Activated naive CD8-positive, alpha-beta T cell treated with anti-CD3 and anti-CD28 coated beads, Interleukin-2, amount 50 U/mL, for 16 hours (primary cell): ENCODE measurements around the gene DBX2.
"Not testable (repeated sequence)": the region's sequence is repeated elsewhere in the genome, so short reads cannot be mapped to it uniquely, and the experiment has no call there.

ENCODE experiments used
- DNase-seq: peaks from one replicate; pipeline ENCODE4 v3.0.0-alpha.2; 2020; ENCODE audit warnings: low read depth, low spot score

Gene DBX2

DNA sequence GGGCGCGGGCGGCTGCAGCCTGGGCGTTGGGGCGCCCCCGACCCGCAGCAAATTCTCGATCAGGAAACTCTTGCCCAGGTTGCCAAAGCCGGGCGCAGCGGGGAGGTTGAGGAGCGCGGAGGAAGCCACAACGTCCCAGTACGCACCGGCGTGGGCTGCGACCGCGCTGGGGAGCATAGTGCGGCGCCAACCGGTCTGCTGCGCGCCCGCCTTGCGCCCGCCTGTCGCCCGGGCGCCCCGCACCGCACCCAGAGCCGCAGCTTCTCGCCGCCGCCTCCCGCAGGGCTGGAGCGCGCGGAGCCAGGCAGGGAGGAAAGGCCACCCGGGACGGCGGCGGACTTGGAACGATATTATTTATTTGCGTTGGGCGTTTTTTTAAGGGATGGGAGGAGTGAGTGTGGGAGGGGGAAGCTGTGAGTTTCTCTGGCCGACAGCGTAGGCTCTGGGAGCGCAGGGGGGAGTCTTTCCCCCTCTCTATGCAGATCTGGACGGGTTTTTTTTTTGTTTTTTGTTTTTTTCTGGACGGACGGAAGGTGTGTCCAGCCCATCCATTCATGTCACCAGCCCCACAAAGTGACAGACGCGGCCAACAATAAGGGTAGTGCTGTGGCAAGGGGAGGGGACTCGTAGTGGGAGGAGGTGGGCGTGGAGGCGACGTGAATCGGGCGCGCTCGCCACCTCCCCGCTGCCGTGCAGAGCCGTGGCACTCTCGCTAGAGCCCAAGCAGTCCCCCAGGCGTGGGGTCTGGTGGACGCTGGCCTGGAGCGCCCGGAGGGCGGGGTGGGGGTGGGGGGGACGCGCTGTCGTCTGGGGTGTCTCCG, at the start of gene DBX2:
TSS of gene DBX2 (minus strand) at position 349 of the 821 bp plus-strand sequence. CDS start at position 177, 172 bp downstream.
- DNase-seq: no peak

DNA sequence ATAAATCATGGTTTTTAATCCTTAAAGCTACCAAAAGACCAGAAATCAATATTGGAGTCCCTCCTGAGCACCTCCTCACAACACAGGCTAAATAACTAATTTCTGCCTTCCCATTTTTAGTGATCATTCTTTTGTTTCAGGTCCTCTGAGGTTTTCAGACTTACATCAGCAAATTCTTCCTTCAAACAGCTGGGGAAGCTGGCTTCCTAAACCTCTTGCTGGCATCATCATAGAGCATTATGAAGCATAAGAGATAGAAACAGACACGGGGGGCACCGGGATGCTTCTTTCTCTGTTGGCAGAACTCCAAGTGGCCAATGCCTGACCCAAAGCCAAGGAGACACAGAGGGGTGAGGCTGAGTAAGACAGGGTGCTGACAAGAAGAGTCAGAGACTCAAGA, 47.9 kb upstream of the DBX2 start:
- no peak for DNase-seq

DNA sequence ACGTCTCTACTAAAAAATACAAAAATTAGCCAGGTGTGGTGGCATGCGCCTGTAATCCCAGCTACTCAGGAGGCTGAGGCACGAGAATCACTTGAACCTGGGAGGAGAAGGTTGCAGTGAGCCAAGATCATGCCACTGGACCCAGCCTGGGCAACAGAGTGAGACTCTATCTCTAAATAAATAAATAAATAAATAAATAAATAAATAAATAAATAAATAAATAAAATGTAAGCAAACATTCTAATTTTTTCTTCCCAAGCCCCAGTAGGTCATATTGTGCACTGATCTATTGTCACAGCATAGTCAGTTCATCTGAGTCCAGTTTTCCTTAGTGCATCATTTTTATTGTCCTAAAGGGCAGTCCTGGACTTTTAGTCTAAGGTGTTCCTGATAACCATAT, 44.5 kb upstream of the DBX2 start:
- not testable (repeated sequence) for DNase-seq

DNA sequence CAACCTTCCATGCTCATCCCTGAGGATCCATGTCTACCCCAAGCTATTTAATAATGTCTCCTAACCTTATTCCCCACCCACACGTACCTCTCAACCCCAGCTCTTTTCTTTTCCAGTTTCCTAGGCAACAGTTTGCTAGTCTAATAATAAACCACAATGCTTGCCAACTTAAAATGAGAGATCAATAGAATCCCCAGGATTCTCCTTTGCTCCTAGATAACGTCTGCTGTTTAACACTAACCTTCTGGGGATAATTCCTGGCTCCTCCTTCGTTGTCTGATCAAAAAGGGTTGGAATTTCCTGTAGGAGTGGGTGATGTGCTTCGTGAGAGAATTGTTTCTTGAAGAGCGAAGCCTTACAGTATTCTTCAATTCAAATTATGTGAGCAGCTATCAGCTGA, 42.2 kb upstream of the DBX2 start:
- DNase-seq: no peak

DNA sequence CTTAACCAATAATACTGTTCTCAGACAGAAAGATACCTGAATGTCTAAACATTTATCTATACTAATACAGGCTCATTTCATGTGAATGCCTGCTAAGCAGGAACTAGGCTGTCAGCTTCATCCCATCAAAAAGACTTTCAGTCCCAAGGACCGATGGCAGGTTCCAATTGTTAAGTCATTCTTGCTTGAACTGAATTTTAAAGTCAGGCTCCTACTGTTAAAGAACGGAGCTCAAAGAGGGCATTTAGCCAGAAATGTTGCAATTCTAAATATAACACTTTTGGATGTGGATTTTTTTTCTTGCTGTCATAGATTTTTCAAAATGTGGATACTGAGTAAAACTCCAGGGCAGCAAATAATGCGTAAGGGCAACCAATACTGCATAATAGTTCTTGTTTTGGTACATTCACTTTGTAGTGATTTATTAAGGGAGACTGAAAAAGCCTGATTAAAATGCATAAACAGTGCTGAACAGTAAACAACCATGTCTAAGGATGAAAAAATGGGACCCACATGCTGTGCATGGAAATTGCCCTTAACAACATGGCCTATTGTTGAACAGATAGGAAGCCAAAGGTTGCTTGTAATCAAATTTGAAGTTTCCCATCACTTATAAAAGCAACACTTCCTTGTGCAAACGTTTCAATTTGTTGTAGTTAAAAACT, 38.6 kb upstream of the DBX2 start:
- no peak for DNase-seq

DNA sequence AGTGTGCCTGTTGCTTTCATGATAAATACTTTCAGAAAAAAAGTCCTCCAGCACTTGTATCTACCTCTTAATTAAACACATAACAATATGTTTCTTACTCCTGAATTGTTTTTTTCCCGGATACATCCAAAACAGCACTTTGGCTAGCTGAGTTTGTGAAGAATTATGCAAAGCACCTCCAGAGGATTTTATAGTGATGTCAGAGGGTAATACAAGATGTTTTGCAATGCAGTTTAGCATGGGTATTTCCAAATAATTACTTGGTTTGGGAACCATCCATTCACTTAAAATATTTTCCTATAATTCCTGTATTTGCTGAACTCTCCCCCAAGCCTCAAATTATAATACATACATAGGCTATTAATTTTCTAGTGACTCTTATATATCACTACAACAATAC, 37.7 kb upstream of the DBX2 start:
- DNase-seq: no peak

DNA sequence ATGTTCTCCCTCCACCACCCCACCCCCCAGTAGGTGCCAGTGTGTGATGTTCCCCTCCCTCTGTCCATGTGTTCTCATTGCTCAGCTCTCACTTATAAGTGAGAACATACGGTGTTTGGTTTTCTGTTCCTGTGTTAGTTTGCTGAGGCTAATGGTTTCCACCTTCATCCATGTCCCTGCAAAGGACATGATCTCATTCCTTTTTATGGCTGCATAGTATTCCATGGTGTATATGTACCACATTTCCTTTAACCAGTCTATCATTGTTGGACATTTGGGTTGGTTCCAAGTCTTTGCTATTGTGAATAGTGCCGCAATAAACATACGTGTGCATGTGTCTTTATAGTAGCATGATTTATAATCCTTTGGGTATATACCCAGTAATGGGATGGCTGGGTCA, 33.3 kb upstream of the DBX2 start:
- not testable (repeated sequence) for DNase-seq

DNA sequence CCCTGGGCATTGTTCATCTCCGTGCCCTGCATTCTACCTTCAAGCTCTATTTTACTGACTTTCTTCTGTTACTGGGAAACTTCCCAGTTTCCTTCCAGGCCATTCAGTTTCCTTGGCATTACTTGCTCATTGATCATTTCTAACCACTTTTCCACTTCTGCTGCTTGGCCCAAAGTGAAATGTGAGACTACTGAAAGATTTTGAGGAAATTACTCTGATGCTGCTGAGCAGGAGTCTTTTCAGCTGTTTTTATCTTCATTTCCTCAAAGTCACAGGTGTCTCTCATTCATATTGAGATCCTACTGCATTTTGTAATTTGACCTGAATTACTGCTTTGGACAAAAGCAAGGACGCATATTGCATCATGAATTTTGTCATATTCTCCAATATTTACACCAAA, 26.4 kb upstream of the DBX2 start:
- no peak for DNase-seq

DNA sequence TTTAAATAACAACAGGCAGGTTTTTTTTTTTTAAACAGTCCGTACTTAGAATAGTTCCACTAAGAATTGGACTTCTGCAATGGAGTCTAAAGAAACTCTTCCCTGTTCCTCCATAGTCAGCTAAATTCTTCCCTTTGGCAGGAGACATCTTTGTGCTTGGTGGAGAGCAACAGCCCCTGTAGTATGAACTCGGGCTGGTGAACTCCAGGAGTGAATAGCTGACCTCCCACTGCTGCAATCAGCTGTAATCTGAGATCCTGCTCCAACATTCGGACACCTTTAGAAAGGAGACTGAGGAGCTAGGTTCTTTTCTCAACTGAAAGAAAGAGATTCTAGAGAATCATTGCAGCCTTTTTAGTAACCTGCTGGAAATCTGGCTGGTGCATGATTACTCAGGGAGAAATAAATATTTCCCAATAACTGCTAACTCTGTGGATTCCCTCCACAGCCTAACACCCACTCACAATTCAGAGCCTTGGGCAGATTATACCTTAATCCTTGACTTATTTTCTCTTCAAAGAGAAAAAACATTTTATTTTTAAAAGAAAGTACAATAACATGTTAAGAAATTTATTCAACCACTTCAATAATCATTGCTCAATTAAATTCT, 25.6 kb upstream of the DBX2 start:
- no peak for DNase-seq

DNA sequence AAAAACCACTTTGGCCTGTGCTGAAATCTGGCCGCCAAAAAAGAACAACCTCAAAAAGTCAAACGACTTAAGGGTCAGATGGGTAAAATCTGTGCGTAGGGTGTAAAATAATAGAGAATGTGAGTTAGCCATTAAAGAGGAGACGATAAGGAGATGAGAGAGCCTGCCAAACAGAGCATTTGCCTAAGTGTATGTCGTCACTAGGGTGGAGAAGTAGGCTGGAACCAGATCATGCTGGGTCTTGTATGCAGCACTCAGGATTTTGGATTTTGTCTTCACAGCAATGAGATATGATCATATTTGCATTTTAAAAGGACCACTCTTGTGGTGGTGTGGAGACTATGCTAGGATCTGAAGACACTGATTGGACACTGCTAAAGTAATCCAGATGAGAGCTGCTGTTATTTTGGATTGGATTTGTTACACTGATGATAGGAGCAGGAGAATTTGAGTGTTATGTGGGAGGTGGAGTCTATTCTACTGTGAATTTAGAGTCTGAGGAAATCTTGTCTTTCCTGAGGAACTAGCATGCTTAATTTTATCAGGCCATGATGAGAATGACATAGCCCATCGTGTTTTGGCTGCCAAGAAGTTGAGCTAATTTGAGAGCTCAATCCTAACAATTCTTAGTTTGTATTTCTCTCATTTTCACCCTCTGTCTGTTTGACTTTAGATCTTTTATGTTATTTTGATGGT, 24.8 kb upstream of the DBX2 start:
- DNase-seq: no peak

DNA sequence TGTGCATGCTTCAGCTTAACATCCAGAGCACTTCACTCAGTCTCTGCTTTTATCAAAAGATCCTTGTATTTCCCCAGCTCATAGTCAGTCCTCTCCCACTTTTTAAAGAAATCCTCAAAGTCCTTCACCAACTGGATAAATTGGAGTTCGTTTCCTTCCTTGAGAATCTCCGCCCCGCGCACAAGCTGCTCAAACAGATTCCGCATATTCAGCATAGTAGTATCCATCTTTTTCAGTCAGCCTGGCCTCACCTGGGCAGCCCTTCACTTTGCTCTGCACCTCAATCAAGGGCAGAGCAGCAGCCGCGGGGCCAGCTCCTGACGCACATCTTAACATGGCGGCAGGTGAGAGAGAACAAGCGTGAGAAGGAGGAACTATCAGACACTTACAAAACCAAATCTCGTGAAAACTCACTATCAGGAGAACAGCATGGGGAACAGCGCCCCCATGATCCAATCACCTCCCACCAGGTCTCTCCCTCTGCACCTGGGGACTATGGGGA, 14.3 kb upstream of the DBX2 start:
- DNase-seq: no peak

DNA sequence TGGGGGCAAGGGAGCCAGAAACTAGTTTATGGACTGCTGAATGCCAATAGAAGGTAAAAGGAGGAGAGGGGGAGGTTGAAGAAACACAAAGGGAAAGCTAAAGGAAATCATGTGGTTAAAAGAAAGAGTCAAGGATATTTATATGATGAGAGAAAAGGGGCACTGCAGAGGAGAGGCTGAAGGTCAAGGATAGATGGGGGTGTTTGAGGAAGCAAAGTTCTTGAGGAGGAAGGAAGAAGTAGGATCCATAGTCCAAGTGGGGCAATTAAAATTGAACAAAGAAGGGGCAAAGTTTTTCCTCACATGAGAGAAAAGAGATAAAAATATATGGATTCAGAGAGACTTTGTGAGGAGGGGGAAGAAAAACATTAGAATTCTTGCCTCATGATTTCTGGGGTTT, 10.1 kb upstream of the DBX2 start:
- no peak for DNase-seq

DNA sequence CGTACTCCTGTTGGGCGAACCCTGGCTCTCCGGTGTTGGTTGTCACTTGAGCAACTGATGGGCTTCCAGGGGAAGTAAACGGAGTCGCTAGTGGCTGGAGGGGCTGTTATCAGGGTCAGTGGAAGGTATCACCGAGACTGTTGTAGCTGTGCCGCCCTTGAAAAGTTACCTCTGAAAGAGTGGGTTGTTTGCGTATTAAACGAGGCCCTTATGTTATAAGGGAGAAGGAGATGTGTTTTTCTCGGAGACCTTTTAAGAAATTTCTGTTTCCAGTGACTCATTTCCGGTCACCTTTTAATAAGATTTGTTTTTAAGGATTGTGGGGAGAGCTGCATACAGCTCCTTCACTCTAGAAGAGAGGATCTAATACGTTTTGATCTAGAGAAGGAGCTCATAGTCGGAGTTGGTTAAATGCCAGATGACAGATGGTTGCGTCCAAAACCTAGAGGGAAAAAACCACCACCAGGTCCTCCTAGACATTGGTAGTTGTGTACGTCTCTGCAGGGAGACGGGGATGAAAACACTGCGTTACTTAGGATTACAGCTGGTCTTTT, 750 bp upstream of the DBX2 start:
- DNase-seq: no peak

DNA sequence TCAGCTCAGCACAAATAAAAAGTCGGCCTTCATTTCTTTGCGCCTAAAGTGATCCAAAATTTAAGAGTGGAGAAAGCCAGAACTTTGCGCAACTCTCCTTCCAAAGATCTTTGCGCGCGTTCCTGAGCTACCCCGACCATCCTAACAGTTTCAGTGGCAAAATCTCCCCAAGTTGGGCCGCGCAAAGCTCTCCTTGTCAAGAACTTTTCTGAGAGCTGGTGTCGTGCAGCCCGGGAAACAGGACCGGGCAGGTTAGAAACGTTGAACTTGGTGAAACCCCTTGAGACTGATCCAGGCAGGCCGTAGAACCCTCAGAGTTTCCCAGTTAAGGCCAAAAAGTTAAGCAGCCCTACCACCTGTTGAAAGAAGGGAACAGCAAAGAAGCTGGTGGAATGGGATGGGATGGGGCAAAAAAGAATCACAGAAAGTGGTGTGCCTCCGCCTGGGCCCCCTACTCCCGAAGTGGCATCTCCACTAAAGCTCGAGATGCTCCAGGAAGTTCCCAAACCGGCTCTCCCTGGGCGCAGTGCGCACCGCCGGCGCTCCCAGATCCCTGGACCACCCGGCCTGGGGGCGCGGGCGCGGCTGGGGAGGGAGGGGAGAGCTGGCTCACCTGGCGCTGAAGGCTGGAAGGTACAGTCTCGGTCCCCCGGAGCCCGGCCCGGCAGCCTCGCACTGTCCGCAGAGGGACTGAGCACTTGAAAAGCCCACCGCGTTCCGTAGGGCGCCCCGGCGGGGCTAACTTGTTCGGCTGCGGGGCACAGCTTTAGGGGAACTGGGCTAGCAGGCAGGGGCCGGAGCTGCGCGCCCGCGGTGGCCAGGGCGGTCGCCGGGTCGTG, 768 bp downstream of the DBX2 start:
- no peak for DNase-seq

DNA sequence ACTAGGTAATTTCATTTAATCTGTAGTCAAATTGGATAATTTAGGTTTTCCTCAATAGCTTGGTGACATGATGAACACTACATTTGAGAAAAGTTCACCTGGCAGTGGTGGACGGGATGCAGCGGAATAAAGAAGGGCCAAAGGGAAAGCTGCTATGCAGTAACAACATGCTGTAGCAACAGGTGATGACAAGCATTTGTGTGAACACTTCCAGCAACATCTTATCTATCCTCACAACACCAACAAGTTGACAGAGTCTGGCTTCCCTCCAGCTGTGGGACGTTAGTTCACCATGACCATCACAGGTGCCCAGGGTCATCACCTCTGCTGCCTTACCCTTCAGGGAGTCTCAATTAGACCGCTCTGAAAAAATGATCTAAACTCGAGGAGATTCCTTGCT, 8.3 kb downstream of the DBX2 start:
- DNase-seq: no peak

DNA sequence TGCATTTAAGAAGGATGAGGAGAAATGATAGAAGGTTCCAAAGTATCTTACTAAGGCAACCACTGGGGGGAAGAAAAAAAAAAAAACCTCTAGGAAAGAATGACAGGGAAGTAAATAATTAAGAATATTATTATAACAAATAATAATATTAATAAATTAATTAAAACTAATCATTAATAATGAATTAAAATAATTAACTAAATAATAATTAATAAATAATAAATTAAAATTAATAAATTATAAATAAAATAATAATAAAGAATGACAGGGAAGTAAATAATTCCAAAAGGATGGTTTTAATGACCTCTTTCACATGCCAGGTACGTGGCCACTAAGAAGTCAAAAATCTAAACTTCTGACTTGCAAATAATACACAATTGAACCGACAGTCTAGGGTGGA, 9.9 kb downstream of the DBX2 start:
- DNase-seq: no peak

DNA sequence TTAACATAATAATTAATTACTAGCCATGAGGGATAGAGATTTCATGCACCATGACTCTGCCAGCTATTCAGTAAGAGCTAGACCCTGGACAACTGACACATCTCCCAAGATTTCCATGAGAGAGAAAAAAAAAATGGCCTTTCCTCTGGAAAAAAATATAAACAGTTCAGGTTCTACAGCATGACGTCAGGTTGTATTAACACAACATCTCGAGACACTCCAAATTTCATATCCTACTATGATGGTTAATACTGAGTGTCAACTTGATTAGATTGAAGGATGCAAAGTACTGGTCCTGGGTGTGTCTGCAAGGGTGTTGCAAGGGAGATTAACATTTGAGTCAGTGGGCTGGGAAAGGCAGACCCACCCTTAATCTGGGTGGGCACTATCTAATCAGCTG, 11.1 kb downstream of the DBX2 start:
- no peak for DNase-seq

DNA sequence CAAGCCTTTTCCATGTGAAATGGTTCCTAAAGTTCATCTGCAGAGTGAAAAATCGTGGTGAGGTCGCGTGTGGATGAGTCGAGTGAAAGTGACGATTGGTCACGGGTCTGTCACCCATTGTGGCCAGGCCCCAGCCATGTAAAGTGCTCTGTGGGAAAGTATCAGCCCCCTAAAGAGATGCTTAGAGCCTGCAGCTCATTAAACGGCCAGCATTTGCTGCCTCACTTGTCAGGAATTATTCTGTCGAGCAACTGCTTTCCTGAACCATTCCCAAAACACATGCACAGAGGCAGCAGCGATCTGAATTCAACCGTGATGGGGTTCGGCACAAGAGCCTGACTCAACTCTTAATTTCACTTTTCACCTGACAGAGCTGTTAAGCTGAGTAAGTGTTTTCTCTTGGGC, 16.0 kb downstream of the DBX2 start:
- DNase-seq: no peak

DNA sequence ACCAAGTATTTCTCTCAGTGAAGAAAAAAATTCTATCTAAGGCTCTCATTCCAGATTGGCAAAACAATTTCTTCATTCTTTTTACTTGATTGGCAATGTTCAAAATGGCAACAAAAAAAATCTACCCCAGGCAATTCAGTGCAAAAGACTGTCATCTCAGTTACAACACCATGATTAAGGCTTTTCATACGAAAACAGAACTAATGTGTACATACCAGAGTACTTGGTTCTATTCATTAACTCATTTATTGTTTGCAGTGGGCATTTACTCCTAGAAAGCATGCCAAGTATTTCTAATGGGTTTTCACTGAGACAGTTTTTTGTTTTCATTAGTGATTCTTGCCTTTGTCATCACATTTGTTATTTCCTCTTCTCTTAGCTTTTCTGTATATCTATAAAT, 33.0 kb downstream of the DBX2 start:
- DNase-seq: no peak

DNA sequence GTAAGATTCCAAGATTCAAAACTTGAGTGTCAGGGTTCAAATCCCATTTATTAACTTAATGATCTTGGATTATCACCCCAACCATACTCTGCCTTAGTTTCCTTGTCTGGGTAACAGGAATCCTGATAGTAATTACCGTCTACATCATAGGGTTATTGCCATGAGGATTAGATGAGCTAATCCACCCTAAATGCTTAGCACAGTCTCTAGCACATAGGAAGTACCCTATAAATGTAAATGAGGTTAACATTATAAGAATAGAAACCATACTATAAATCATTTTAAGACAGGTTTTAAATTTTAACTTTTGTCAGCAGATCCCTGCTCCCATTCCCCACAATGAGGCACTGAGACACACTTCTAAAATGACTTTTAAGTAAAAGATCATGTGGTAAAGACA, 36.5 kb downstream of the DBX2 start:
- DNase-seq: no peak

DNA sequence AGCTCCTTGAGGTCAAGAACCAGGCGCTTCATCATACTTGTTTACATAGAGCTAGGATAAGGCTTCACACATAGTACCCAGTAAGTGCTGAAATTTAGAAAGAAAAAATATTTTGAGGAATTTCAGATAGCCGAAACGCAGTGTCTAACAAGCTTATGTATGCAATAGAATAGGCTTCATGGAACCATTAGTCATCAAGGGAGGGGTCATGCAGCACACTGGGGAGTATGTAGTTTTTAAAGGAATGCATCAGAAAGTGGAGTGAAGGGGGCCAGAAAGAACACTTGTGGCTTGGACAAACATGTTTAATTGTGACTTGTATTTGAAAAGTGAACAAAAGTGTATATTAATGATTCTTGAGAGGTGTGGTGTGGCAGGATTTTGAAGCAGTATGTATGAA, 38.1 kb downstream of the DBX2 start:
- DNase-seq: no peak
